SH-SY5Y (cell line): ENCODE measurements around the gene GPR33.

Source experiments
- GATA2 ChIP-seq: IDR thresholded peaks from 2 replicates; pipeline ENCODE4 v1.6.1; 2011; ENCODE audit warnings: mild to moderate bottlenecking, low read depth, low read length
- GATA3 ChIP-seq: IDR thresholded peaks from 2 replicates; pipeline ENCODE4 v1.6.1; 2011; ENCODE audit warnings: low read depth, mild to moderate bottlenecking, low read length, moderate library complexity

Gene GPR33

GRCh38 chr14:31479027-31479426 is 8.8 kb downstream of the GPR33 start:
- no peak for TF ChIP-seq GATA3
- TF ChIP-seq GATA2, result no peak

GRCh38 chr14:31477248-31477647 is 10.6 kb downstream of the GPR33 start:
- TF ChIP-seq GATA2 (no peak), GATA3 (no peak)

DNA sequence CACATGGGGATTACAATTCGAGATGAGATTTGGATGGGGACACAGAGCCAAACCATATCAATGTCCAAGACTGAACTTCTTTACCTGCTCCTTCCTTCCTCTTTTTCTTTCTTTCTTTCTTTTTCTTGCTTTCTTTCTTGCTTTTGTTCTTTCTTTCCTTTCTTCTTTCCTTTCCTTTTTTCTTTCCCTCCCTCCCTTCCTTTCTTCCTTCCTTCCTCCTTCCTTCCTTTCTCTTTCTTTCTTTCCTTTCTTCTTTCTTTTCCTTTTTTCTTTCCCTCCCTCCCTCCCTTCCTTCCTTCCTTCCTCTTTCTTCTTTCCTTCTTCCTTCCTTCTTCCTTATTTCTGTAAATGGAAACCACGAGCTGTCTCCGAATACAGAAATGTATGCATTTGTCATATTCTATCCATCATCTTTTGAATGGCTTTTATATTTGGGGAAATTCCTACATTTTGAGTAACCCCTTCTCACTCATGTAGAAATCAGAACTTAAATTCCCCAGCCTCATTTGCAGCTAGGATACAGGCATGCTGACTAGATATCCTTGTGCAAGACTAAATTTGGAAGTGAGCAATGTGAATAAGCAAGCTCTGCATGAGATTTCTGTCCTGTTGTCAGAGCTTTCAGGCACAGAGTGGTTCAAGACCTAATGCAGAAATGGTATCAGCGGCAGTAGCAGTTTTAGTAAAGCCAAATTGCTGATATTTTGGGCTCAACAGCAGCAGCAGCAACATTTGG is 11.5 kb downstream of the GPR33 start:
- TF ChIP-seq GATA3 (no peak), GATA2 (no peak)

DNA sequence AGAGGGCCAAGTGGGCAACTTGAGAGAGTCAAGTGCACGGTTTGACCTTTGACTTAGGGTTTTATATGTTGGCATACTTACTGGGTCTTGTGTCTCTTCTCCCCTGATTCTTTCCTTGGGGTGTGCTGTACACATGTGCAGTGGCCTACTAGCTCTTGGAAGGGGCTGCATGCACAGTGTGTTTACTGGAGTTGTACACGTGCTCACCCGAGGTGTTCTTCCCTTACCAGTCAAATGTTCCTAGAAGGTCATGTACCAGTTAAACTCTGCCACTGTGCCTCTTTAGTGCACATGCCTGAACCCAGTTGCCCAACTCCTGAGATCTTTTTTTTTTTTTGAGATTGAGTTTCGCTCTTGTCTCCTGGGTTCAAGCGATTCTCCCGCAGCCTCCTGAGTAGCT is 21.3 kb downstream of the GPR33 start:
- no peak for TF ChIP-seq GATA3
- no peak for TF ChIP-seq GATA2

GRCh38 chr14:31465111-31465510 is 22.7 kb downstream of the GPR33 start:
- TF ChIP-seq GATA2 (no peak), GATA3 (no peak)

DNA sequence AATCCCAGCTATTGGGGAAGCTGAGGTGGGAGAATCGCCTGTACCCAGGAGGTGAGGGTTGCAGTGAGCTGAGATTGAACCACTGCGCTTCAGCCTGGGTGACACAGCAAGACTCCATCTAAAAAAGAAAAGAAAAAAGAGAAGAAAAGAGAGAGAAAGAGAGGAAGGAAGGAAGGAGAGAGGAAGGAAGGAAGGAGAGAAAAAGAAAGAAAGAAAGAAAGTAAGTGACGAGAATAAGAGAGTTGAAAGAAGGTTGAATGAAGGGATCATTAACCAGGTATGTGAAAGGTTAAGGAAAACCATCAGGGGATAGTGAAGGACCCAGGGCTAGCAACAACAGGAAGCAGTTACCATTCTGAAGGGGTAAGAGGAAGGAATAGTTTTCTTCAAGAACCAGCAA is 26.3 kb downstream of the GPR33 start:
- TF ChIP-seq GATA3 (no peak), GATA2 (no peak)

GRCh38 chr14:31457665-31458659 is 29.9 kb downstream of the GPR33 start:
- TF ChIP-seq GATA2, result no peak
- TF ChIP-seq GATA3, result no peak

DNA sequence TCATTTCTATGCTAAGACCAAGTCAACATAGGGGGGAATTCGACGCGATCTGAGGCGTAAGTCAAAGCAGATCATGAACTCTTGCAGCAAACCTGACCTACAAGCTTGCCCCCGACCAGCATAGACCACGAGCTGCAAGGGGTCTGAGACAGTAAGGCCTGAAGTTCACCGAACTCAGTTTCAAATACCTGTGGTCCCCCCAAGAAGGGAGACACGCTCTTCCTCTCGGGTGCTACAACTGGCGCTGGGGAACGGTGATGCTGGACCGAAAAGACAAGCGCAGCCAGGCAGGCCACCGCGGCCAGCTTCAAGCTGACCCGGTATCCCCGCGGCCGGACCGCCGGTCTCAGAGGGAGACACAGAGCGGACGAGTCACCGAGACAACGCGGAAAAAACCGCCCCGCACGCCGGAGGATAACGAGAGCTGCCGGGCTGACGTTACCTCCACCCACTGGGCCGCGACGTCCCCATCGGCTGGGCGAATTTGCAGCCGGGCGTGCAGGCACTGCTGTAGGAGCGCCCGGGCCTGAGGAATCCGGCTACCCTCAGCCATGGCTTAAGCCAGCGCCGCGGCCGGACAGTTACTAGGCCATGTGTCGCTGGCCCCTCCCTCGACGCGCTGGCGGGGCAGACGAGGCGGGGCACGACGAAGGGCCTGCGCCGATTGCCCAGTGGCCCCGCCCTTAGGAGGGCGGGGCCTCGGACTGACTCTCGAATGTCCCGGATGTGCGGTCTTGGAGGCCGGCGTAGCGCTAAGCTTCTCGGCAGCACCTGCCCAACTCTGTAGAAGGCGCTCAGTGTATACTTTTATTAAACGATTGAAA is 30.8 kb downstream of the GPR33 start, which contains the start of gene DTD2:
Gene DTD2, minus strand, starts transcription at position 666 of the 824 bp plus-strand sequence. Its CDS starts 113 bp downstream, at position 553.
- TF ChIP-seq GATA2 (no peak), GATA3 (no peak)

GRCh38 chr14:31449971-31450610 is 37.7 kb downstream of the GPR33 start:
- peak; percentile 56; the same call in 1 of the 2 replicates for TF ChIP-seq GATA2
- TF ChIP-seq GATA3, result no peak

- TF ChIP-seq GATA2, result no peak
- TF ChIP-seq GATA3, result no peak
These were observed 38.7 kb downstream of the GPR33 start for GRCh38 chr14:31449136-31449535.

DNA sequence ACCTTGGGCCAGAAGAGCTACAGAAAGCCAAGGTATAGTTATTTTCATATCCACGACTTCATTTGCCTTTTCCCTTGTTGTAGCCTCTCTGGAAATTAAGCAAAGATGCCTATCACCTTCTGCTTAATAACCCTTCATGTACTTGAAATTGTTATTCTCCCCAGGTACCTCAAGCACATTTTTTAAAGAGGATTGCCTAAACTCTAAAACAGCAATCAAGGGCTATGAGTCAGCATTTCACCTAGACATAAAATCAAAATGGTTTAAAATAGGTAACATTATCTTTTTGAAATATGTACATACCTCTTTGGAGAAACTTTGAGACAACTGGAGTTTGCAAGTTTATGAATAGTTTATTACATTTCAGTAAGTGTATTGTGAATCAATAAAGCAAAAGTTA is 42.1 kb downstream of the GPR33 start:
- TF ChIP-seq GATA3 (no peak), GATA2 (no peak)

DNA sequence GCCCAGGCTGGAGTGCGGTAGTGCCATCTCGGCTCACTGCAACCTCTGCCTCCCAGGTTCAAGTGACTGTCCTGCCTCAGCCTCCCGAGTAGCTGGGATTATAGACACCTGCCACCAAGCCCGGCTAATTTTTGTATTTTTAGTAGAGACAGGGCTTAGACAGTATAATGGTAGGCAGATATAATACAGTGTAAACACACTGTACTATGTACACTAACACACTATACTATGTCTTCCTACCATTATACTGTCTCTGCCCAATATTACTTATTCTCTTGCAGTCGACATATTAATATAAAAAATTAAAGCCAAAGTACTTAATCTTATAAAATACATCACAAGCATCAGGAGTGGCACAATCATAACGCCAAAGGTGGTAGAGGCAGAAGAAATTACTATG is 45.6 kb downstream of the GPR33 start:
- TF ChIP-seq GATA3 (no peak), GATA2 (no peak)
